HEK293T (cell line): ENCODE measurements around the gene ITGB1.

ENCODE experiments used
- L3MBTL2 ChIP-seq: fragments of 450-650 bp; conservative IDR thresholded peaks from 2 replicates; pipeline ENCODE4 v1.6.1; 2016; ENCODE audit warnings: mild to moderate bottlenecking
- SP1 ChIP-seq: fragments of 450-650 bp; IDR thresholded peaks from 2 replicates; pipeline ENCODE4 v1.6.1; 2017
- TARDBP ChIP-seq: fragments of 450-650 bp; IDR thresholded peaks from 2 replicates; pipeline ENCODE4 v1.6.1; 2016

DNA sequence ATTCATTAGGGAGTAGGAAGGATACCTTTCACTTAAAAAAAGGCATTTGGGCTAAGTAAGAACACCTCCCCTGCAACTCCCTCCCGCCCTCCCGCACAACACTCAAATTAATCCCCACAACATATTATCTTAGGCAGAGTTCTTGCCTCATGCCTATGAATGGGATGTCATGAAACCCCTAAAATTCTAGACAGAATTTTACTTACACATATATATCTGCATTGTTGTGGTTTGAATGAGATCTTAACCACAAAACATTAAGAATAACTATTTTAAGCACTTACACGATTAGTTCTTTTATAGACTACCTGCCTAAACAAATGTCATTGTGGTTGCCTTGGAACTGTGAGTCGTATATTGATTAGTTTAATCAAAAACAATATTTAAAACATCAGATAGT, 4.5 kb upstream of the ITGB1 start:
- TF ChIP-seq L3MBTL2: no peak
- no peak for TF ChIP-seq TARDBP
- no peak for TF ChIP-seq SP1
